ENCODE data around the gene EPS8L2.

DNA sequence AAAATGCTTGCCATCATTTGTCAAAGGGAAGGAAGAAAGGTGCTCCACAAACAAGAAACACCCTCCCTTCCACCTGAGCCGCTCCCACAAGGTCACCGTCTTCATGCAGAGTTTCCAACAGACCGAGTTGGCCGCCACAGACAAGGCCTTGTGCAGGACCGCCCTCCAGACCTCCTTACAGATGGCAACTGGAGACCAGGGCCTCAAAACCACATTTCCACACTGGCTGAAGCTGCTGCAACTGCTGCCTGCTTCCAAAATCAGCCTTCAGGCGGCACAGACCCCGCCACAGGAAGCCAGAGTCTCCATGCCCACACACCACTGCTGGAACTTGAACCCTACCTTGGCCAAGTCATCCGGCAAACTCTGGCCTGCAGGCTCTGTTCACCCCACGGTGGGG lies 17.4 kb upstream of the EPS8L2 start:
- TF ChIP-seq POLR2A (IDR thresholded peaks at IDR 0.05) (no peak), POLR2AphosphoS5 (IDR thresholded peaks at IDR 0.05) (no peak)
- TF ChIP-seq, protein P1, sequence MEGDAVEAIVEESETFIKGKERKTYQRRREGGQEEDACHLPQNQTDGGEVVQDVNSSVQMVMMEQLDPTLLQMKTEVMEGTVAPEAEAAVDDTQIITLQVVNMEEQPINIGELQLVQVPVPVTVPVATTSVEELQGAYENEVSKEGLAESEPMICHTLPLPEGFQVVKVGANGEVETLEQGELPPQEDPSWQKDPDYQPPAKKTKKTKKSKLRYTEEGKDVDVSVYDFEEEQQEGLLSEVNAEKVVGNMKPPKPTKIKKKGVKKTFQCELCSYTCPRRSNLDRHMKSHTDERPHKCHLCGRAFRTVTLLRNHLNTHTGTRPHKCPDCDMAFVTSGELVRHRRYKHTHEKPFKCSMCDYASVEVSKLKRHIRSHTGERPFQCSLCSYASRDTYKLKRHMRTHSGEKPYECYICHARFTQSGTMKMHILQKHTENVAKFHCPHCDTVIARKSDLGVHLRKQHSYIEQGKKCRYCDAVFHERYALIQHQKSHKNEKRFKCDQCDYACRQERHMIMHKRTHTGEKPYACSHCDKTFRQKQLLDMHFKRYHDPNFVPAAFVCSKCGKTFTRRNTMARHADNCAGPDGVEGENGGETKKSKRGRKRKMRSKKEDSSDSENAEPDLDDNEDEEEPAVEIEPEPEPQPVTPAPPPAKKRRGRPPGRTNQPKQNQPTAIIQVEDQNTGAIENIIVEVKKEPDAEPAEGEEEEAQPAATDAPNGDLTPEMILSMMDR (IDR thresholded peaks at IDR 0.05): no peak

Data from prostate gland (tissue), 2 donors.